Upper lobe of left lung (tissue), 4 donors: ENCODE data around the gene GARNL3.

Experiments
- CTCF ChIP-seq, 6 experiments: fragments of 450-650 bp in 4 of 6; fragments of 200-600 bp in 2 of 6; sonication (generic) in 2 of 6; IDR thresholded peaks; one replicate each; pipeline ENCODE4 v1.5.1; 2016 to 2019; ENCODE audit warnings: antibody characterized with exemption in 6 of 6
- EP300 ChIP-seq, 4 donors: sonication (generic); formaldehyde crosslinking; IDR thresholded peaks; one replicate each; pipeline ENCODE4 v1.5.1; 2017; ENCODE audit warnings: antibody characterized with exemption in 4 of 4, control low read depth in 2 of 4
- POLR2A ChIP-seq, 4 donors: fragments of 450-650 bp; IDR thresholded peaks; one replicate each; pipeline ENCODE4 v1.5.1; 2016 to 2017; ENCODE audit warnings: antibody characterized with exemption in 4 of 4, mild to moderate bottlenecking in 2 of 4
- POLR2AphosphoS5 ChIP-seq, 2 donors: sonication (generic); formaldehyde crosslinking; IDR thresholded peaks; one replicate each; pipeline ENCODE4 v1.5.1; 2017; ENCODE audit warnings: antibody characterized with exemption in 2 of 2

- no peak for TF ChIP-seq CTCF (IDR thresholded peaks at IDR 0.05)
- TF ChIP-seq POLR2A (IDR thresholded peaks at IDR 0.05), result no peak
- TF ChIP-seq EP300 (IDR thresholded peaks at IDR 0.05), result peak in 1 of 4 donors; percentile 11
- TF ChIP-seq POLR2AphosphoS5 (IDR thresholded peaks at IDR 0.05), result peak in 1 of 2 donors; percentile 35
These were observed 72.2 kb downstream of the GARNL3 start for GRCh38 chr9:127336506-127337352.
